Measurements from ENCODE around the gene PRR16. TPM values are rescaled to one million over a fixed set of nuclear protein-coding genes. Genes with fewer than 3 reads are reported as not detected.

Gene PRR16
- not detected in 5 replicates for total RNA-seq (2022; extraction: Qiagen RNA extraction)

GRCh38 chr5:120463991-120464626 lies at the start of gene PRR16:
Gene PRR16 (plus strand): TSS chr5:120464300.

